K562 (cell line): Measurements from ENCODE around the gene NFE2. TPM values are rescaled to one million over a fixed set of nuclear protein-coding genes. Genes with fewer than 3 reads are reported as not detected.
A peak's percentile ranks its signal among the peaks of the same experiment; 100 is the strongest.

Experiments
- ATAC-seq: fragments of 200-7000 bp; cut with Tn5 transposase; 3 replicates; pipeline ENCODE4 v1.9.1; 2020; ENCODE audit warnings: moderate library complexity
- BruUV-seq: library from RNA; stranded (reverse); fragments of 400-500 nt; replicated peaks from 2 replicates; lab custom pipeline; 2021; lab: Mats Ljungman, UMichigan
- CTCF ChIA-PET: fragments of 300-600 bp; formaldehyde crosslinking; extraction: SDS; loops from one replicate; lab custom pipeline; 2021; ENCODE audit warnings: low intra/inter-chr PET ratio; lab: Yijun Ruan, JAX
- POLR2A ChIA-PET: fragments of 300-600, 350-650 bp; sonication (Branson Sonifier 250); formaldehyde crosslinking; extraction: SDS; loops from one replicate; lab custom pipeline; 2021; ENCODE audit warnings: antibody characterized with exemption, inconsistent platforms; lab: Yijun Ruan, JAX
- DNase-seq, 4 experiments: peaks; one replicate each; pipeline versions ENCODE4 v3.0.0 to v3.0.0-alpha.2; 2011 to 2018; ENCODE audit warnings: low spot score in 3 of 4, mixed read lengths in 3 of 4; ENCODE audit errors: extremely low read depth in 1 of 4
- FAIRE-seq: peaks from 2 replicates; lab custom pipeline; 2011; peaks lifted over from hg19 to GRCh38; lab: Jason Lieb, UNC
- H2AFZ ChIP-seq: 2 replicates; pipeline ENCODE4 v1.6.0; 2011; ENCODE audit warnings: low read depth, low read length, control low read depth, inconsistent platforms
- H3K27ac ChIP-seq: fragments of 200-600 bp; 3 replicates; pipeline ENCODE4 v1.8.0; 2011; ENCODE audit warnings: low read depth, mild to moderate bottlenecking, control low read depth, inconsistent platforms, low read length, moderate library complexity, mixed read lengths; ENCODE audit errors: extremely low read depth
- H3K27me3 ChIP-seq, 2 experiments: fragments of 300-600 bp in 1 of 2; 2 replicates in 1 of 2; 3 replicates in 1 of 2; pipeline versions ENCODE4 v1.6.0 to v1.8.0; 2011; ENCODE audit warnings: inconsistent platforms in 2 of 2, low read length in 2 of 2, mild to moderate bottlenecking in 1 of 2, mixed read lengths in 1 of 2, moderate library complexity in 1 of 2; ENCODE audit not compliant: control insufficient read depth in 2 of 2, insufficient read depth in 2 of 2
- H3K36me3 ChIP-seq: fragments of 300-600 bp; 3 replicates; pipeline ENCODE4 v1.8.0; 2011; ENCODE audit warnings: mild to moderate bottlenecking, low read length, inconsistent platforms; ENCODE audit not compliant: control insufficient read depth, insufficient read depth
- H3K4me1 ChIP-seq, 2 experiments: fragments of 200-600 bp in 1 of 2; replicated peaks in 1 of 2; 2 replicates in 1 of 2; 3 replicates in 1 of 2; pipeline versions ENCODE4 v1.5.1 to v1.8.0; 2011; ENCODE audit warnings: inconsistent platforms in 2 of 2, low read length in 2 of 2, mild to moderate bottlenecking in 1 of 2, mixed read lengths in 1 of 2, moderate library complexity in 1 of 2; ENCODE audit not compliant: control insufficient read depth in 2 of 2, insufficient read depth in 2 of 2
- H3K4me2 ChIP-seq: 2 replicates; pipeline ENCODE4 v1.6.1; 2011; ENCODE audit warnings: low read length, control low read depth, inconsistent platforms, mixed read lengths; ENCODE audit not compliant: insufficient read depth
- H3K4me3 ChIP-seq: fragments of 200-600 bp; sonication (generic), shearing (Covaris generic); 2 replicates; pipeline ENCODE4 v1.5.1; 2016; ENCODE audit warnings: control low read depth, inconsistent platforms
- H3K79me2 ChIP-seq: fragments of 200-600 bp; 3 replicates; pipeline ENCODE4 v1.8.0; 2011; ENCODE audit warnings: low read length, inconsistent platforms; ENCODE audit not compliant: control insufficient read depth, insufficient read depth
- H3K9ac ChIP-seq, 2 experiments: 2 replicates each; pipeline versions ENCODE4 v1.6.0 to v1.6.1; 2011; ENCODE audit warnings: low read depth in 2 of 2, low read length in 2 of 2, control low read depth in 1 of 2, inconsistent platforms in 1 of 2, mild to moderate bottlenecking in 1 of 2, mixed read lengths in 1 of 2; ENCODE audit not compliant: insufficient read depth in 1 of 2
- H3K9me1 ChIP-seq: one replicate; pipeline ENCODE4 v1.6.0; 2011; ENCODE audit warnings: inconsistent platforms, mild to moderate bottlenecking, low read length, moderate library complexity; ENCODE audit not compliant: control insufficient read depth, insufficient read depth
- H3K9me3 ChIP-seq: replicated peaks from 2 replicates; pipeline ENCODE4 v1.5.1; 2011; ENCODE audit warnings: low read depth, low read length, inconsistent platforms; ENCODE audit not compliant: control insufficient read depth, insufficient read depth
- H4K20me1 ChIP-seq: replicated peaks from 2 replicates; pipeline ENCODE4 v1.6.1; 2011; ENCODE audit warnings: low read length, inconsistent platforms, mixed read lengths; ENCODE audit not compliant: control insufficient read depth, insufficient read depth
- ARID4B ChIP-seq: sonication (generic); formaldehyde crosslinking; IDR thresholded peaks from 2 replicates; pipeline ENCODE4 v1.8.0; 2022; ENCODE audit warnings: mild to moderate bottlenecking, missing genetic modification reagents
- BHLHE40 ChIP-seq: IDR thresholded peaks from 2 replicates; pipeline ENCODE4 v1.6.1; 2011; ENCODE audit warnings: low read length, improper control_type of control experiment
- CC2D1A ChIP-seq: fragments of 450-650 bp; IDR thresholded peaks from 2 replicates; pipeline ENCODE4 v1.6.1; 2017; ENCODE audit warnings: mild to moderate bottlenecking
- ETV5 ChIP-seq: sonication (generic); formaldehyde crosslinking; IDR thresholded peaks from 2 replicates; pipeline ENCODE4 v1.4.0; 2020; ENCODE audit warnings: low read depth, mild to moderate bottlenecking, missing genetic modification reagents
- FOXA3 ChIP-seq, 2 experiments: fragments of 450-650 bp in 1 of 2; sonication (generic) in 1 of 2; formaldehyde crosslinking; IDR thresholded peaks in 1 of 2; conservative IDR thresholded peaks in 1 of 2; 2 replicates each; pipeline versions ENCODE4 v1.4.0 to v1.8.0; 2020 to 2022; ENCODE audit warnings: mild to moderate bottlenecking in 2 of 2, missing genetic modification reagents in 1 of 2
- GATAD2B ChIP-seq: fragments of 450-650 bp; IDR thresholded peaks from 2 replicates; pipeline ENCODE4 v1.6.1; 2017; ENCODE audit warnings: mild to moderate bottlenecking, borderline replicate concordance
- MCM5 ChIP-seq: fragments of 450-650 bp; IDR thresholded peaks from 2 replicates; pipeline ENCODE4 v1.6.1; 2016; ENCODE audit warnings: low read depth
- POLR2B ChIP-seq: fragments of 450-650 bp; IDR thresholded peaks from 2 replicates; pipeline ENCODE4 v1.6.1; 2018; ENCODE audit warnings: low read depth; ENCODE audit not compliant: partially characterized antibody
- RAD21 ChIP-seq, 2 experiments: fragments of 250-450 bp in 1 of 2; fragments of 450-650 bp in 1 of 2; sonication (Bioruptor Pico) in 1 of 2; formaldehyde crosslinking in 1 of 2; IDR thresholded peaks in 1 of 2; conservative IDR thresholded peaks in 1 of 2; 2 replicates each; pipeline versions ENCODE4 v1.4.0 to v1.8.0; 2020 to 2022; ENCODE audit warnings: mild to moderate bottlenecking in 2 of 2, moderate library complexity in 1 of 2
- SAFB2 ChIP-seq: fragments of 200-400 bp; formaldehyde crosslinking; IDR thresholded peaks from 2 replicates; pipeline ENCODE4 v1.6.1; 2018; ENCODE audit warnings: borderline replicate concordance, low read length, low read depth, moderate library complexity; ENCODE audit not compliant: severe bottlenecking
- SAP30 ChIP-seq: fragments of 200-600 bp; sonication (generic); IDR thresholded peaks from 2 replicates; pipeline ENCODE4 v1.6.1; 2012; ENCODE audit warnings: borderline replicate concordance, low read depth, mild to moderate bottlenecking, moderate library complexity, low read length, control low read depth, inconsistent platforms; ENCODE audit not compliant: insufficient read depth, poor library complexity, severe bottlenecking
- SIN3B ChIP-seq: fragments of 450-650 bp; IDR thresholded peaks from 2 replicates; pipeline ENCODE4 v1.6.1; 2017; ENCODE audit warnings: low read depth, mild to moderate bottlenecking, moderate library complexity
- STAT5A ChIP-seq: IDR thresholded peaks from 2 replicates; pipeline ENCODE4 v1.6.1; 2012; ENCODE audit warnings: low read length, inconsistent platforms, borderline replicate concordance
- ZNF699 ChIP-seq: fragments of 250-450 bp; sonication (Bioruptor Pico); IDR thresholded peaks from 2 replicates; pipeline ENCODE4 v1.8.0; 2021; ENCODE audit warnings: mild to moderate bottlenecking, moderate library complexity; ENCODE audit not compliant: insufficient replicate concordance
- ZZZ3 ChIP-seq: fragments of 450-650 bp; IDR thresholded peaks from 2 replicates; pipeline ENCODE4 v1.6.1; 2016; ENCODE audit warnings: antibody characterized with exemption, mild to moderate bottlenecking, moderate library complexity
- WGBS: fragments of 100-300 bp; shearing (Covaris generic); methylation state at CpG from one replicate; pipeline ENCODE4 v1.1.6; 2016; ENCODE audit warnings: low coverage, mixed read lengths; ENCODE audit not compliant: insufficient coverage; ENCODE audit errors: missing lambda C conversion rate; 5-methylcytosine and 5-hydroxymethylcytosine counted together
- in situ Hi-C: fragments of 300-500 bp; cut with MboI; formaldehyde crosslinking; loops from 4 replicates; pipeline ENCODE4 v1.15.0; 2018; ENCODE audit warnings: inconsistent platforms, mixed read lengths
- intact Hi-C: fragments of 100-400 bp; cut with micrococcal nuclease; formaldehyde crosslinking; loops from 2 replicates; pipeline ENCODE4 v1.14.2; 2022
- polyA plus RNA-seq, 8 experiments: library from polyadenylated mRNA; depleted of rRNA in 4 of 8; stranded (reverse) in 5 of 8; unstranded in 3 of 8; fragments of >200 nt; fragmentation: Nextera tagmentation in 2 of 8; fragmentation: Illumina TruSeq in 1 of 8; extraction: Ambion mirVana in 2 of 8; extraction: Trizol in 1 of 8; gene quantifications; 2 replicates each; pipeline versions ENCODE4 v1.2.1 to v1.2.3, GENCODE V29; 2011 to 2014; ENCODE audit warnings: inconsistent platforms in 1 of 8, missing spikeins in 1 of 8
- total RNA-seq, 7 experiments: library from RNA; depleted of rRNA in 6 of 7; stranded (reverse); fragments of >200 nt in 6 of 7; fragmentation: Illumina TruSeq in 2 of 7; extraction: Trizol in 2 of 7; gene quantifications; 2 replicates each; pipeline versions ENCODE4 v1.2.1 to v1.2.3, GENCODE V29; 2011 to 2021; ENCODE audit warnings: low replicate concordance in 1 of 7

The NFE2 gene
- total and polyA plus RNA-seq, 9 of the 15 experiments (the other 6 are each of a cell fraction or from before 2014, with no cell fraction given): 12.3 to 282 (median 208) TPM

- 0 out of 2 replicates have a peak, but pooled peaks have one; percentile 44 for TF ChIP-seq ARID4B
Observed at GRCh38 chr12:54281261-54281638, 19.6 kb downstream of the NFE2 start (continued).

- under 1% methylated on average over 48 of the region's 48 CpGs for WGBS
- Histone ChIP-seq H3K4me1 (peaks cover 8 to 14% of the 10 kb centered on the region in 2 experiments; a peak in 3 of 5 replicates), H4K20me1 (peaks cover 42% of the 10 kb centered on the region), H3K9ac (peak within 1 kb of the TSS; percentile 92 to 100), H2AFZ (peak within 1 kb of the TSS; percentile 96), H3K4me2 (peak within 1 kb of the TSS; percentile 100), H3K27ac (peak within 1 kb of the TSS; percentile 99), H3K36me3 (peaks cover 76% of the 10 kb centered on the region), H3K4me3 (peak within 1 kb of the TSS; percentile 71), H3K79me2 (peaks cover 95% of the 10 kb centered on the region), H3K9me1 (no peaks in the 10 kb centered on the region), H3K9me3 (no peaks in the 10 kb centered on the region), H3K27me3 (no peaks in the 10 kb centered on the region)
- peak; percentile 99 for FAIRE-seq
- intact Hi-C loops (loop anchor here (1.0 kb wide), 2 partner anchors 18 to 79 kb away; no protein-coding TSS in a partner anchor), in situ Hi-C loops (no loop called here)
- CTCF ChIA-PET: interaction anchor here (0.7 kb wide), 1 partner anchor 1985 kb away, joined by 3 read pairs; no protein-coding TSS in a partner anchor
- peak; percentile 87 to 99 (median 93) for DNase-seq
- BruUV-seq: no TSS peak
- ATAC-seq: peak; percentile 85
- POLR2A ChIA-PET: interaction anchor here (0.5 to 3.8 kb wide), 47 partner anchors 11 to 1602 kb away, joined by 3 to 155 read pairs (median 4); partner anchors contain the start of genes COPZ1, HOXC9, ORMDL2 and SARNP
- no peak for TF ChIP-seq SAFB2
- peak; percentile 76 for TF ChIP-seq SIN3B
- TF ChIP-seq ZZZ3: peak; percentile 79
- TF ChIP-seq MCM5: no peak
- TF ChIP-seq STAT5A: no peak
- no peak; a peak in 2 of 4 replicates for TF ChIP-seq RAD21 (CRISPR knock-in tag; conservative IDR thresholded peaks at IDR 0.05 in 1 of 2, IDR thresholded peaks at IDR 0.05 in 1 of 2)
- no peak for TF ChIP-seq CC2D1A
- TF ChIP-seq POLR2B: peak; percentile 99
- TF ChIP-seq BHLHE40: no peak
- no peak for TF ChIP-seq FOXA3 (CRISPR knock-in tag; conservative IDR thresholded peaks at IDR 0.05 in 1 of 2, IDR thresholded peaks at IDR 0.05 in 1 of 2)
- TF ChIP-seq SAP30: peak; percentile 39
- peak; percentile 78 for TF ChIP-seq ETV5 (CRISPR knock-in tag)
- TF ChIP-seq ZNF699: no peak
- TF ChIP-seq GATAD2B: no peak
Observed at GRCh38 chr12:54280468-54281260, 20.2 kb downstream of the NFE2 start, which contains the start of gene HNRNPA1. Gene HNRNPA1, plus strand, starts transcription at chr12:54280726. Its CDS starts 82 bp downstream, at chr12:54280808.
